Coronary artery (tissue), 2 donors: Measurements from ENCODE around the gene PPFIA1.
"Not testable (repeated sequence)": the region's sequence is repeated elsewhere in the genome, so short reads cannot be mapped to it uniquely, and the experiment has no call there.

ENCODE experiments used
- DNase-seq: peaks from one replicate; pipeline ENCODE4 v3.0.0-alpha.2; 2017; ENCODE audit warnings: low spot score
- H3K27ac ChIP-seq, 2 donors: fragments of 200-600 bp; sonication (generic); one replicate each; pipeline ENCODE4 v1.5.1; 2016 to 2019
- H3K4me3 ChIP-seq: fragments of 200-600 bp; sonication (generic); 2 replicates; pipeline ENCODE4 v1.5.1; 2016; ENCODE audit warnings: mild to moderate bottlenecking, moderate library complexity
- CTCF ChIP-seq: fragments of 200-600 bp; sonication (generic); IDR thresholded peaks from one replicate; pipeline ENCODE4 v1.5.1; 2019; ENCODE audit warnings: antibody characterized with exemption

Gene PPFIA1

GRCh38 chr11:70251659-70252321 is 18.7 kb upstream of the PPFIA1 start:
- no peak overlapping the region for H3K27ac ChIP-seq
- no peak overlapping the region for H3K4me3 ChIP-seq
- no peak for TF ChIP-seq CTCF
- no peak for DNase-seq

- Histone ChIP-seq H3K4me3 (no peak overlapping the region), H3K27ac (no peak overlapping the region)
- TF ChIP-seq CTCF = no peak
- DNase-seq = no peak
These were observed 17.6 kb upstream of the PPFIA1 start for GRCh38 chr11:70252844-70253243.

GRCh38 chr11:70255477-70256116 is 14.9 kb upstream of the PPFIA1 start:
- no peak for TF ChIP-seq CTCF
- Histone ChIP-seq H3K27ac (no peak overlapping the region), H3K4me3 (no peak overlapping the region)
- no peak for DNase-seq

GRCh38 chr11:70259077-70259476 is 11.4 kb upstream of the PPFIA1 start:
- H3K27ac ChIP-seq, DNase-seq, H3K4me3 ChIP-seq: not testable (repeated sequence)

GRCh38 chr11:70262951-70263350 is 7.5 kb upstream of the PPFIA1 start:
- Histone ChIP-seq H3K4me3 (no peak overlapping the region), H3K27ac (no peak overlapping the region)
- no peak for DNase-seq
- TF ChIP-seq CTCF = no peak

GRCh38 chr11:70263363-70263762 is 7.1 kb upstream of the PPFIA1 start:
- DNase-seq = no peak
- Histone ChIP-seq H3K27ac (no peak overlapping the region), H3K4me3 (no peak overlapping the region)
- no peak for TF ChIP-seq CTCF

GRCh38 chr11:70265341-70265740 is 5.1 kb upstream of the PPFIA1 start:
- no peak for DNase-seq
- no peak overlapping the region for H3K4me3 ChIP-seq
- no peak for TF ChIP-seq CTCF
- no peak overlapping the region for H3K27ac ChIP-seq
